ENCODE data around the gene AP3B1.

Gene AP3B1

DNA sequence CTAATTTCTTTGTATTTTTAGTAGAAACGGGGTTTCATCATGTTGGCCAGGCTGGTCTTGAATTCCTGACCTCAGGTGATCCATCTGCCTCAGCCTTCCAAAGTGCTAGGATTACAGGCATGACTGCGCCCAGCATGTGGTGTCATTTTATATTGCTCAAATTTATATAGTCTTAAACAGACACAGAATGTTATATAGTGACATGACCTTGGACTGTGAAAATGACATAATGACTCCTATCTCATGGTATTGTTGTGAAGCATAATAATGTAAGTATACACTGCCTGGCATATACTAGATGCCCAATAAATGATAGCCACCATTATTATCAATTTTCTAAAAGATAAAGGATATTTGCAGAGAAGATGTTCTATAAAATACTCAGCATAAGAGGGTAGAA, 341.1 kb downstream of the AP3B1 start:
- Histone ChIP-seq H3K27me3 (ENCODE audit: insufficient read depth, low read length) (no peaks in the 10 kb centered on the region), H3K9ac (ENCODE audit: low read length) (no peak overlapping the region), H3K36me3 (ENCODE audit: insufficient read depth, low read length) (no peaks in the 10 kb centered on the region), H3K4me1 (ENCODE audit: insufficient read depth, low read length, severe bottlenecking) (no peaks in the 10 kb centered on the region), H3K79me2 (ENCODE audit: insufficient read depth, low read length) (no peaks in the 10 kb centered on the region), H3K27ac (ENCODE audit: low read depth, low read length, poor library complexity, severe bottlenecking) (no peak overlapping the region), H3K9me3 (ENCODE audit: low read length) (no peaks in the 10 kb centered on the region), H2AFZ (ENCODE audit: low read length) (no peak overlapping the region), H3K4me2 (ENCODE audit: low read length) (no peak overlapping the region), H4K20me1 (ENCODE audit: insufficient read depth, low read length) (no peaks in the 10 kb centered on the region), H3F3A (ENCODE audit: insufficient read depth, low read length) (no peaks in the 10 kb centered on the region), H3K4me3 (ENCODE audit: low read depth, low read length, poor library complexity, severe bottlenecking) (no peak overlapping the region), H3K9me2 (ENCODE audit: low read depth, low read length) (no peaks in the 10 kb centered on the region)
- TF ChIP-seq EZH2 (IDR thresholded peaks at IDR 0.05; ENCODE audit: borderline replicate concordance, low read length): no peak
- TF ChIP-seq, protein P1, sequence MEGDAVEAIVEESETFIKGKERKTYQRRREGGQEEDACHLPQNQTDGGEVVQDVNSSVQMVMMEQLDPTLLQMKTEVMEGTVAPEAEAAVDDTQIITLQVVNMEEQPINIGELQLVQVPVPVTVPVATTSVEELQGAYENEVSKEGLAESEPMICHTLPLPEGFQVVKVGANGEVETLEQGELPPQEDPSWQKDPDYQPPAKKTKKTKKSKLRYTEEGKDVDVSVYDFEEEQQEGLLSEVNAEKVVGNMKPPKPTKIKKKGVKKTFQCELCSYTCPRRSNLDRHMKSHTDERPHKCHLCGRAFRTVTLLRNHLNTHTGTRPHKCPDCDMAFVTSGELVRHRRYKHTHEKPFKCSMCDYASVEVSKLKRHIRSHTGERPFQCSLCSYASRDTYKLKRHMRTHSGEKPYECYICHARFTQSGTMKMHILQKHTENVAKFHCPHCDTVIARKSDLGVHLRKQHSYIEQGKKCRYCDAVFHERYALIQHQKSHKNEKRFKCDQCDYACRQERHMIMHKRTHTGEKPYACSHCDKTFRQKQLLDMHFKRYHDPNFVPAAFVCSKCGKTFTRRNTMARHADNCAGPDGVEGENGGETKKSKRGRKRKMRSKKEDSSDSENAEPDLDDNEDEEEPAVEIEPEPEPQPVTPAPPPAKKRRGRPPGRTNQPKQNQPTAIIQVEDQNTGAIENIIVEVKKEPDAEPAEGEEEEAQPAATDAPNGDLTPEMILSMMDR (IDR thresholded peaks at IDR 0.05; ENCODE audit: low read length): no peak

DNA sequence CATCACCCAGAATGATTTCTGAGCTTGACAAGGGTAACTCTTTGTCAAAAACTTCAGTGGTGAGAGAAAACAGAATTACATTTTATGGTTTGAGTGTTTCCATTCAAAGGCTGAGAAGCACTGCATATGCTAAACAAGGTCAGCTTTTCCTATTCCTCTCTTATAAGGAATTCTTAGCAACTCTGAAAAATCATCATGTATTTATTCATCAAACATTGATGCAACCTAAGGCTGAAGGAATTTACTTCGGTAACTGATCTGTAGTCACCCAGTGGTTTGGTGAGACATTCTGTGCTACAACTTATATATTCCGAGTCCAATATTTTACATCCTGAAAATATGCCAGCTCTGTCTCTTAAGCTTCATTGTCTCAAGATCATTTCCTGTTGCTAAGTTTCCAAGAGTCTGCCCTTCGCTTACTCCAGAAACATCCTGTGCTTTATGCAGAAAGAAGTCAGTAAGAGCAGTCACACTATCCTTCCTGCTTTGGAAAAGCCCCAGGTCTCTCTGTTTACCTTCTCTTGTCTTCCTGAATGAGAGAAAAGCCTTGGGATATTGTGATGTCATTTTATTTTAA, 341.8 kb downstream of the AP3B1 start:
- Histone ChIP-seq H3K9me2 (ENCODE audit: low read depth, low read length) (no peaks in the 10 kb centered on the region), H2AFZ (ENCODE audit: low read length) (no peak overlapping the region), H3F3A (ENCODE audit: insufficient read depth, low read length) (no peaks in the 10 kb centered on the region)

More for the DNA sequence above, 341.8 kb downstream of the AP3B1 start:
- no peaks in the 10 kb centered on the region for H3K4me1 ChIP-seq (ENCODE audit: insufficient read depth, low read length, severe bottlenecking)
- no peaks in the 10 kb centered on the region for H3K27me3 ChIP-seq (ENCODE audit: insufficient read depth, low read length)
- no peaks in the 10 kb centered on the region for H3K36me3 ChIP-seq (ENCODE audit: insufficient read depth, low read length)
- no peak overlapping the region for H3K27ac ChIP-seq (ENCODE audit: low read depth, low read length, poor library complexity, severe bottlenecking)
- TF ChIP-seq EZH2 (IDR thresholded peaks at IDR 0.05; ENCODE audit: borderline replicate concordance, low read length): no peak
- no peaks in the 10 kb centered on the region for H3K79me2 ChIP-seq (ENCODE audit: insufficient read depth, low read length)
- no peaks in the 10 kb centered on the region for H3K9me3 ChIP-seq (ENCODE audit: low read length)
- H3K9ac ChIP-seq (ENCODE audit: low read length): no peak overlapping the region
- H3K4me3 ChIP-seq (ENCODE audit: low read depth, low read length, poor library complexity, severe bottlenecking): no peak overlapping the region
- H3K4me2 ChIP-seq (ENCODE audit: low read length): no peak overlapping the region
- H4K20me1 ChIP-seq (ENCODE audit: insufficient read depth, low read length): no peaks in the 10 kb centered on the region

All from OCI-LY1 (cell line).